HG03521 (cell line): ENCODE results near the gene SRCIN1.
"Not testable (repeated sequence)": the region's sequence is repeated elsewhere in the genome, so short reads cannot be mapped to it uniquely, and the experiment has no call there.

Source experiments
- ATAC-seq: cut with Tn5 transposase; IDR thresholded peaks from one replicate; pipeline ENCODE4 v1.9.1; 2021; ENCODE audit warnings: mild to moderate bottlenecking, moderate library complexity; ENCODE audit not compliant: unreplicated experiment

The SRCIN1 gene

GRCh38 chr17:38546396-38546795 lies 59.4 kb downstream of the SRCIN1 start:
- ATAC-seq: no peak

- ATAC-seq: no peak
Measured at GRCh38 chr17:38545531-38546225, 60.1 kb downstream of the SRCIN1 start.

GRCh38 chr17:38544839-38545209 lies 60.9 kb downstream of the SRCIN1 start:
- no peak for ATAC-seq

- ATAC-seq: no peak
Measured at GRCh38 chr17:38544175-38544838, 61.4 kb downstream of the SRCIN1 start.

- no peak for ATAC-seq
Measured at GRCh38 chr17:38543403-38544174, 62.2 kb downstream of the SRCIN1 start.

GRCh38 chr17:38542286-38542685 lies 63.5 kb downstream of the SRCIN1 start:
- ATAC-seq: no peak

- ATAC-seq: no peak
Measured at GRCh38 chr17:38541281-38541680, 64.5 kb downstream of the SRCIN1 start.

GRCh38 chr17:38540514-38541045 lies 65.2 kb downstream of the SRCIN1 start:
- no peak for ATAC-seq

GRCh38 chr17:38539386-38539785 lies 66.4 kb downstream of the SRCIN1 start:
- no peak for ATAC-seq

- no peak for ATAC-seq
Measured at GRCh38 chr17:38538906-38539305, 66.8 kb downstream of the SRCIN1 start.

- ATAC-seq: no peak
Measured at GRCh38 chr17:38536661-38537060, 69.1 kb downstream of the SRCIN1 start.

GRCh38 chr17:38535886-38536285 lies 69.9 kb downstream of the SRCIN1 start:
- ATAC-seq: no peak

GRCh38 chr17:38534498-38534885 lies 71.3 kb downstream of the SRCIN1 start:
- no peak for ATAC-seq

GRCh38 chr17:38533866-38534497 lies 71.8 kb downstream of the SRCIN1 start:
- ATAC-seq: no peak

GRCh38 chr17:38533241-38533640 lies 72.5 kb downstream of the SRCIN1 start:
- no peak for ATAC-seq

GRCh38 chr17:38532451-38532850 lies 73.3 kb downstream of the SRCIN1 start:
- no peak for ATAC-seq

- not testable (repeated sequence) for ATAC-seq
Measured at GRCh38 chr17:38531761-38532160, 74.0 kb downstream of the SRCIN1 start.

- not testable (repeated sequence) for ATAC-seq
Measured at GRCh38 chr17:38530856-38531255, 74.9 kb downstream of the SRCIN1 start.

GRCh38 chr17:38528141-38528540 lies 77.6 kb downstream of the SRCIN1 start:
- not testable (repeated sequence) for ATAC-seq

- not testable (repeated sequence) for ATAC-seq
Measured at GRCh38 chr17:38526526-38526925, 79.2 kb downstream of the SRCIN1 start.

- no peak for ATAC-seq
Measured at GRCh38 chr17:38512473-38513058, 93.2 kb downstream of the SRCIN1 start.
